GM23338 (cell line): Measurements from ENCODE around the gene LRRD1. TPM values are rescaled to one million over a fixed set of nuclear protein-coding genes. Genes with fewer than 3 reads are reported as not detected.

ENCODE experiments used
- ATAC-seq: fragments of 200-7000 bp; cut with Tn5 transposase; 3 replicates; pipeline ENCODE4 v1.9.1; 2020
- DNase-seq: peaks from one replicate; pipeline ENCODE4 v3.0.0-alpha.2; 2015; ENCODE audit warnings: low spot score
- H2AFZ ChIP-seq: fragments of 200-600 bp; sonication (generic); 2 replicates; pipeline ENCODE4 v1.8.0; 2016; ENCODE audit warnings: antibody characterized with exemption, mild to moderate bottlenecking, moderate library complexity
- H3F3A ChIP-seq: fragments of 200-600 bp; sonication (generic); replicated peaks from 2 replicates; pipeline ENCODE4 v1.8.0; 2017; ENCODE audit warnings: antibody characterized with exemption, mixed run types, low read depth
- H3K27ac ChIP-seq: fragments of 200-600 bp; sonication (generic); 2 replicates; pipeline ENCODE4 v1.6.1; 2016; ENCODE audit warnings: low read depth
- H3K27me3 ChIP-seq: fragments of 200-600 bp; sonication (generic); 2 replicates; pipeline ENCODE4 v1.8.0; 2016; ENCODE audit warnings: mild to moderate bottlenecking, mixed run types, moderate library complexity; ENCODE audit not compliant: insufficient read depth
- H3K36me3 ChIP-seq: fragments of 200-600 bp; sonication (generic); 2 replicates; pipeline ENCODE4 v1.8.0; 2016; ENCODE audit warnings: mild to moderate bottlenecking; ENCODE audit not compliant: insufficient read depth
- H3K4me1 ChIP-seq: fragments of 200-600 bp; sonication (generic); 2 replicates; pipeline ENCODE4 v1.8.0; 2016; ENCODE audit warnings: mild to moderate bottlenecking, moderate library complexity; ENCODE audit not compliant: insufficient read depth
- H3K4me2 ChIP-seq: fragments of 200-600 bp; sonication (generic); 2 replicates; pipeline ENCODE4 v1.7.1; 2017; ENCODE audit warnings: mixed run types
- H3K4me3 ChIP-seq: fragments of 200-600 bp; sonication (generic); 2 replicates; pipeline ENCODE4 v1.6.1; 2016; ENCODE audit warnings: mixed run types
- H3K79me2 ChIP-seq: fragments of 200-600 bp; sonication (generic); replicated peaks from 2 replicates; pipeline ENCODE4 v1.8.0; 2017; ENCODE audit warnings: mild to moderate bottlenecking; ENCODE audit not compliant: insufficient read depth
- H3K9me2 ChIP-seq: fragments of 200-600 bp; sonication (generic); 2 replicates; pipeline ENCODE4 v1.8.0; 2017; ENCODE audit not compliant: insufficient read depth
- H4K20me1 ChIP-seq: fragments of 200-600 bp; sonication (generic); replicated peaks from 2 replicates; pipeline ENCODE4 v1.8.0; 2017; ENCODE audit warnings: mild to moderate bottlenecking; ENCODE audit not compliant: insufficient read depth
- H3K27ac Mint-ChIP-seq: 2 replicates; pipeline ENCODE4 v1.8.0; 2020; ENCODE audit warnings: inconsistent platforms, mild to moderate bottlenecking, moderate library complexity, mixed read lengths
- H3K27me3 Mint-ChIP-seq: 3 replicates; pipeline ENCODE4 v1.8.0; 2022; ENCODE audit warnings: low read depth, mild to moderate bottlenecking, moderate library complexity, mixed read lengths, inconsistent platforms; ENCODE audit not compliant: insufficient read depth, poor library complexity
- H3K36me3 Mint-ChIP-seq: 3 replicates; pipeline ENCODE4 v1.8.0; 2021; ENCODE audit warnings: low read depth, mild to moderate bottlenecking, inconsistent platforms, moderate library complexity, mixed read lengths
- H3K4me1 Mint-ChIP-seq: 3 replicates; pipeline ENCODE4 v1.8.0; 2020; ENCODE audit warnings: mild to moderate bottlenecking, inconsistent platforms, mixed read lengths
- H3K4me3 Mint-ChIP-seq: 3 replicates; pipeline ENCODE4 v1.8.0; 2021; ENCODE audit warnings: moderate library complexity, mild to moderate bottlenecking, inconsistent platforms, mixed read lengths
- H3K9me3 Mint-ChIP-seq: 3 replicates; pipeline ENCODE4 v1.8.0; 2020; ENCODE audit warnings: moderate library complexity, mild to moderate bottlenecking, inconsistent platforms, mixed read lengths
- CREB1 ChIP-seq: fragments of 250-450 bp; sonication (Bioruptor Pico); IDR thresholded peaks from 2 replicates; pipeline ENCODE4 v1.5.0; 2020; ENCODE audit warnings: low read depth, mild to moderate bottlenecking, moderate library complexity
- EZH2 ChIP-seq: fragments of 200-600 bp; sonication (generic); IDR thresholded peaks from one replicate; pipeline ENCODE4 v1.8.0; 2017; ENCODE audit warnings: antibody characterized with exemption, mild to moderate bottlenecking, low read depth; ENCODE audit not compliant: unreplicated experiment
- EZH2phosphoT487 ChIP-seq: fragments of 200-600 bp; sonication (generic); IDR thresholded peaks from one replicate; pipeline ENCODE4 v1.8.1; 2018; ENCODE audit warnings: antibody characterized with exemption; ENCODE audit not compliant: unreplicated experiment
- JUNB ChIP-seq: IDR thresholded peaks from one replicate; pipeline ENCODE4 v1.6.1; 2016; ENCODE audit warnings: antibody characterized with exemption; ENCODE audit not compliant: unreplicated experiment
- NANOG ChIP-seq: IDR thresholded peaks from 2 replicates; pipeline ENCODE4 v1.6.1; 2016; ENCODE audit warnings: antibody characterized with exemption, borderline replicate concordance
- POLR2AphosphoS5 ChIP-seq: IDR thresholded peaks from 2 replicates; pipeline ENCODE4 v1.6.1; 2016; ENCODE audit warnings: antibody characterized with exemption, low read depth
- REST ChIP-seq: IDR thresholded peaks from one replicate; pipeline ENCODE4 v1.6.1; 2018; ENCODE audit warnings: antibody characterized with exemption; ENCODE audit not compliant: unreplicated experiment
- STAT1 ChIP-seq: IDR thresholded peaks from one replicate; pipeline ENCODE4 v1.6.1; 2016; ENCODE audit warnings: antibody characterized with exemption; ENCODE audit not compliant: unreplicated experiment
- ZNF114 ChIP-seq: fragments of 250-450 bp; sonication (Bioruptor Pico); IDR thresholded peaks from 2 replicates; pipeline ENCODE4 v1.5.0; 2020; ENCODE audit warnings: mild to moderate bottlenecking, moderate library complexity
- ZNF331 ChIP-seq: fragments of 250-450 bp; sonication (Bioruptor Pico); IDR thresholded peaks from 2 replicates; pipeline ENCODE4 v1.5.0; 2020; ENCODE audit warnings: low read depth, mild to moderate bottlenecking, moderate library complexity
- polyA plus RNA-seq: library from polyadenylated mRNA; unstranded; fragments of >200 nt; fragmentation: Nextera tagmentation; extraction: Ambion mirVana; gene quantifications from 2 replicates; pipeline ENCODE4 v1.2.1, GENCODE V29; 2016
- total RNA-seq: library from RNA; depleted of rRNA; stranded (reverse); fragments of >200 nt; shearing (Covaris generic); gene quantifications from 2 replicates; pipeline ENCODE4 v1.2.3, GENCODE V29; 2014
- TF ChIP-seq, protein P1 (sequence below), 2 experiments: fragments of 200-600 bp in 1 of 2; sonication (generic) in 1 of 2; conservative IDR thresholded peaks; 2 replicates each; pipeline versions ENCODE4 v1.5.1 to v1.6.1; 2016 to 2017; ENCODE audit warnings: antibody characterized with exemption in 2 of 2, low read depth in 2 of 2, mild to moderate bottlenecking in 2 of 2, moderate library complexity in 1 of 2
- TF ChIP-seq, protein P2 (sequence below): IDR thresholded peaks from 2 replicates; pipeline ENCODE4 v1.6.1; 2016; ENCODE audit warnings: antibody characterized with exemption
- TF ChIP-seq, protein P3 (sequence below): fragments of 250-450 bp; sonication (Bioruptor Pico); IDR thresholded peaks from 2 replicates; pipeline ENCODE4 v1.5.0; 2020; ENCODE audit warnings: mild to moderate bottlenecking, moderate library complexity

The LRRD1 gene
- total and polyA plus RNA-seq, 2 experiments from 2014 or later, result 0.11 TPM; not detected in 1

DNA sequence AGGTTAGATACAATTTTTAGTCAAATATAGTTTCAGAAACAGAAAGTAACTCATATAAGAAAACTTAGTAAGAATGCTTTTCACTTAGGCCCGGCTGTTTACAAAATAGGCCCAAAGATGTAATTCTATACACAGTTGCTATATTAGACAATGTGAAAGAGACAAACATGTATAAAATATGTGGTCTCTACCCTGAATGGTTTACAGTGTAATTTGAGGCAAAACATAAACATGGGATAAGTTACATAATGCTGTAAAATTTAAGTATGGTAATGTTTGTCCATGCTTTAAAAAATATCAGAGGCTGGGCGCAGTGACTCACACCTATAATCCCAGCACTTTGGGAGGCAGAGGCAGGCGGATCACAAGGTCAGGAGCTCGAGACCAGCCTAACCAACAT, 48.0 kb upstream of the LRRD1 start:
- H3F3A ChIP-seq, result no peaks in the 10 kb centered on the region
- H2AFZ ChIP-seq, result no peak overlapping the region
- H3K27me3 ChIP-seq, result no peaks in the 10 kb centered on the region
- no peak for DNase-seq
- peaks cover 30% of the 10 kb centered on the region for H3K36me3 ChIP-seq
- Mint-ChIP-seq H3K4me1 (no peaks in the 10 kb centered on the region), H3K27ac (no peak overlapping the region), H3K27me3 (no peaks in the 10 kb centered on the region), H3K36me3 (peaks cover 45% of the 10 kb centered on the region), H3K4me3 (no peak overlapping the region), H3K9me3 (peaks cover 3% of the 10 kb centered on the region; the same call in 1 of the 3 replicates)
- H3K79me2 ChIP-seq, result no peaks in the 10 kb centered on the region
- no peak overlapping the region for H3K27ac ChIP-seq
- H3K4me1 ChIP-seq, result no peaks in the 10 kb centered on the region
- no peak for ATAC-seq
- H3K4me2 ChIP-seq, result no peak overlapping the region
- H3K4me3 ChIP-seq, result no peak overlapping the region
- no peaks in the 10 kb centered on the region for H3K9me2 ChIP-seq
- no peaks in the 10 kb centered on the region for H4K20me1 ChIP-seq
- TF ChIP-seq REST (no peak), POLR2AphosphoS5 (no peak), CREB1 (CRISPR knock-in tag) (no peak), NANOG (no peak), EZH2phosphoT487 (no peak), STAT1 (no peak), JUNB (no peak), ZNF331 (CRISPR knock-in tag) (no peak), EZH2 (no peak), ZNF114 (CRISPR knock-in tag) (no peak)
- TF ChIP-seq, protein P1, sequence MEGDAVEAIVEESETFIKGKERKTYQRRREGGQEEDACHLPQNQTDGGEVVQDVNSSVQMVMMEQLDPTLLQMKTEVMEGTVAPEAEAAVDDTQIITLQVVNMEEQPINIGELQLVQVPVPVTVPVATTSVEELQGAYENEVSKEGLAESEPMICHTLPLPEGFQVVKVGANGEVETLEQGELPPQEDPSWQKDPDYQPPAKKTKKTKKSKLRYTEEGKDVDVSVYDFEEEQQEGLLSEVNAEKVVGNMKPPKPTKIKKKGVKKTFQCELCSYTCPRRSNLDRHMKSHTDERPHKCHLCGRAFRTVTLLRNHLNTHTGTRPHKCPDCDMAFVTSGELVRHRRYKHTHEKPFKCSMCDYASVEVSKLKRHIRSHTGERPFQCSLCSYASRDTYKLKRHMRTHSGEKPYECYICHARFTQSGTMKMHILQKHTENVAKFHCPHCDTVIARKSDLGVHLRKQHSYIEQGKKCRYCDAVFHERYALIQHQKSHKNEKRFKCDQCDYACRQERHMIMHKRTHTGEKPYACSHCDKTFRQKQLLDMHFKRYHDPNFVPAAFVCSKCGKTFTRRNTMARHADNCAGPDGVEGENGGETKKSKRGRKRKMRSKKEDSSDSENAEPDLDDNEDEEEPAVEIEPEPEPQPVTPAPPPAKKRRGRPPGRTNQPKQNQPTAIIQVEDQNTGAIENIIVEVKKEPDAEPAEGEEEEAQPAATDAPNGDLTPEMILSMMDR (conservative IDR thresholded peaks at IDR 0.05; ENCODE audit: low read depth in 2 of 2), result no peak
- TF ChIP-seq, protein P2, sequence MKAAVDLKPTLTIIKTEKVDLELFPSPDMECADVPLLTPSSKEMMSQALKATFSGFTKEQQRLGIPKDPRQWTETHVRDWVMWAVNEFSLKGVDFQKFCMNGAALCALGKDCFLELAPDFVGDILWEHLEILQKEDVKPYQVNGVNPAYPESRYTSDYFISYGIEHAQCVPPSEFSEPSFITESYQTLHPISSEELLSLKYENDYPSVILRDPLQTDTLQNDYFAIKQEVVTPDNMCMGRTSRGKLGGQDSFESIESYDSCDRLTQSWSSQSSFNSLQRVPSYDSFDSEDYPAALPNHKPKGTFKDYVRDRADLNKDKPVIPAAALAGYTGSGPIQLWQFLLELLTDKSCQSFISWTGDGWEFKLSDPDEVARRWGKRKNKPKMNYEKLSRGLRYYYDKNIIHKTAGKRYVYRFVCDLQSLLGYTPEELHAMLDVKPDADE, result no peak
- TF ChIP-seq, protein P3, sequence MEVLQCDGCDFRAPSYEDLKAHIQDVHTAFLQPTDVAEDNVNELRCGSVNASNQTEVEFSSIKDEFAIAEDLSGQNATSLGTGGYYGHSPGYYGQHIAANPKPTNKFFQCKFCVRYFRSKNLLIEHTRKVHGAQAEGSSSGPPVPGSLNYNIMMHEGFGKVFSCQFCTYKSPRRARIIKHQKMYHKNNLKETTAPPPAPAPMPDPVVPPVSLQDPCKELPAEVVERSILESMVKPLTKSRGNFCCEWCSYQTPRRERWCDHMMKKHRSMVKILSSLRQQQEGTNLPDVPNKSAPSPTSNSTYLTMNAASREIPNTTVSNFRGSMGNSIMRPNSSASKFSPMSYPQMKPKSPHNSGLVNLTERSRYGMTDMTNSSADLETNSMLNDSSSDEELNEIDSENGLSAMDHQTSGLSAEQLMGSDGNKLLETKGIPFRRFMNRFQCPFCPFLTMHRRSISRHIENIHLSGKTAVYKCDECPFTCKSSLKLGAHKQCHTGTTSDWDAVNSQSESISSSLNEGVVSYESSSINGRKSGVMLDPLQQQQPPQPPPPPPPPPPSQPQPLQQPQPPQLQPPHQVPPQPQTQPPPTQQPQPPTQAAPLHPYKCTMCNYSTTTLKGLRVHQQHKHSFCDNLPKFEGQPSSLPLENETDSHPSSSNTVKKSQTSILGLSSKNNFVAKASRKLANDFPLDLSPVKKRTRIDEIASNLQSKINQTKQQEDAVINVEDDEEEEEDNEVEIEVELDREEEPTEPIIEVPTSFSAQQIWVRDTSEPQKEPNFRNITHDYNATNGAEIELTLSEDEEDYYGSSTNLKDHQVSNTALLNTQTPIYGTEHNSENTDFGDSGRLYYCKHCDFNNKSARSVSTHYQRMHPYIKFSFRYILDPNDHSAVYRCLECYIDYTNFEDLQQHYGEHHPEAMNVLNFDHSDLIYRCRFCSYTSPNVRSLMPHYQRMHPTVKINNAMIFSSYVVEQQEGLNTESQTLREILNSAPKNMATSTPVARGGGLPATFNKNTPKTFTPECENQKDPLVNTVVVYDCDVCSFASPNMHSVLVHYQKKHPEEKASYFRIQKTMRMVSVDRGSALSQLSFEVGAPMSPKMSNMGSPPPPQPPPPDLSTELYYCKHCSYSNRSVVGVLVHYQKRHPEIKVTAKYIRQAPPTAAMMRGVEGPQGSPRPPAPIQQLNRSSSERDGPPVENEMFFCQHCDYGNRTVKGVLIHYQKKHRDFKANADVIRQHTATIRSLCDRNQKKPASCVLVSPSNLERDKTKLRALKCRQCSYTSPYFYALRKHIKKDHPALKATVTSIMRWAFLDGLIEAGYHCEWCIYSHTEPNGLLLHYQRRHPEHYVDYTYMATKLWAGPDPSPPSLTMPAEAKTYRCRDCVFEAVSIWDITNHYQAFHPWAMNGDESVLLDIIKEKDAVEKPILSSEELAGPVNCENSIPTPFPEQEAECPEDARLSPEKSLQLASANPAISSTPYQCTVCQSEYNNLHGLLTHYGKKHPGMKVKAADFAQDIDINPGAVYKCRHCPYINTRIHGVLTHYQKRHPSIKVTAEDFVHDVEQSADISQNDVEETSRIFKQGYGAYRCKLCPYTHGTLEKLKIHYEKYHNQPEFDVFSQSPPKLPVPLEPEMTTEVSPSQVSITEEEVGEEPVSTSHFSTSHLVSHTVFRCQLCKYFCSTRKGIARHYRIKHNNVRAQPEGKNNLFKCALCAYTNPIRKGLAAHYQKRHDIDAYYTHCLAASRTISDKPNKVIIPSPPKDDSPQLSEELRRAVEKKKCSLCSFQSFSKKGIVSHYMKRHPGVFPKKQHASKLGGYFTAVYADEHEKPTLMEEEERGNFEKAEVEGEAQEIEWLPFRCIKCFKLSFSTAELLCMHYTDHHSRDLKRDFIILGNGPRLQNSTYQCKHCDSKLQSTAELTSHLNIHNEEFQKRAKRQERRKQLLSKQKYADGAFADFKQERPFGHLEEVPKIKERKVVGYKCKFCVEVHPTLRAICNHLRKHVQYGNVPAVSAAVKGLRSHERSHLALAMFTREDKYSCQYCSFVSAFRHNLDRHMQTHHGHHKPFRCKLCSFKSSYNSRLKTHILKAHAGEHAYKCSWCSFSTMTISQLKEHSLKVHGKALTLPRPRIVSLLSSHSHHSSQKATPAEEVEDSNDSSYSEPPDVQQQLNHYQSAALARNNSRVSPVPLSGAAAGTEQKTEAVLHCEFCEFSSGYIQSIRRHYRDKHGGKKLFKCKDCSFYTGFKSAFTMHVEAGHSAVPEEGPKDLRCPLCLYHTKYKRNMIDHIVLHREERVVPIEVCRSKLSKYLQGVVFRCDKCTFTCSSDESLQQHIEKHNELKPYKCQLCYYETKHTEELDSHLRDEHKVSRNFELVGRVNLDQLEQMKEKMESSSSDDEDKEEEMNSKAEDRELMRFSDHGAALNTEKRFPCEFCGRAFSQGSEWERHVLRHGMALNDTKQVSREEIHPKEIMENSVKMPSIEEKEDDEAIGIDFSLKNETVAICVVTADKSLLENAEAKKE (CRISPR knock-in tag), result no peak
